Glomerular endothelial cell (primary cell): ENCODE data around the gene CR1L. TPM values are rescaled to one million over a fixed set of nuclear protein-coding genes. Genes with fewer than 3 reads are reported as not detected.
A peak's percentile ranks its signal among the peaks of the same experiment; 100 is the strongest.
"Not testable (repeated sequence)": the region's sequence is repeated elsewhere in the genome, so short reads cannot be mapped to it uniquely, and the experiment has no call there.

Experiments
- DNase-seq: peaks from one replicate; pipeline ENCODE4 v3.0.0-alpha.2; 2011; ENCODE audit warnings: low read depth, low spot score; ENCODE audit errors: extremely low read depth
- total RNA-seq: library from RNA; depleted of rRNA; stranded (reverse); fragments of >200 nt; gene quantifications from 2 replicates; pipeline ENCODE4 v1.2.3, GENCODE V29; 2015

Gene CR1L
- total RNA-seq, 1 donor from 2014 or later = not detected

DNA sequence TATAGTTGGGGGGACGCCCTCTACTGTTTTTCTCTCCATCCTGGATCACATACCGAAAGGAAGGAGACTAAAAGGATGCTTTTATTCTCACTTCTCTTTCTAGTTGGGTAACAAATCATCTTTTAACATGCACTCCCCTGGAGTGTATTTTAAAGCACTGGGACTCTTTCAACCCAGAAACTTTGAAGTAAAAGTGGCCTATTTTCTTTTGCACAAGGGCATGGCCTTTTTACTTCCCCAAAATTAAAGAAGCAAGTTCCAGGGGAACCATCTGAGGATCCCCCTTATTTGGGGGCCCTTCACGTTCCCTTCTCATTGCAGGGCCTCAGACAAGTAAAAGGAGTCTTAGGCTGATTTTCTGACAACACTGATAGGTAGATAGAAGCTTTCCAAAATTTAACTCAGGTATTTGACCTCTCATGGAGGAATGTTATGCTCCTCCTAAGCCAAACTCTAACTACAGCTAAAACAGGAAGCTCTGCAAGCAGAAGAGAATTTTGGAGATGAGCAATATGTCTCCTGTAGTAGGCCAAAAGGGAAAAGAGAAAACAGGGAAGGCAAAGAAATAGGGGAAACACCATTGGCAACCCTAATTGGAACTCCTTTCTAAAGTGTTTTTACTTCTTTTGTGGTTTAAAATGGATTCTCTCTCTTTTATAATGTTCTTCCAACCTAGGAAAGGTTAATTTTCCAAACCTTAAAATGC lies 98.1 kb downstream of the CR1L start:
- DNase-seq = no peak

DNA sequence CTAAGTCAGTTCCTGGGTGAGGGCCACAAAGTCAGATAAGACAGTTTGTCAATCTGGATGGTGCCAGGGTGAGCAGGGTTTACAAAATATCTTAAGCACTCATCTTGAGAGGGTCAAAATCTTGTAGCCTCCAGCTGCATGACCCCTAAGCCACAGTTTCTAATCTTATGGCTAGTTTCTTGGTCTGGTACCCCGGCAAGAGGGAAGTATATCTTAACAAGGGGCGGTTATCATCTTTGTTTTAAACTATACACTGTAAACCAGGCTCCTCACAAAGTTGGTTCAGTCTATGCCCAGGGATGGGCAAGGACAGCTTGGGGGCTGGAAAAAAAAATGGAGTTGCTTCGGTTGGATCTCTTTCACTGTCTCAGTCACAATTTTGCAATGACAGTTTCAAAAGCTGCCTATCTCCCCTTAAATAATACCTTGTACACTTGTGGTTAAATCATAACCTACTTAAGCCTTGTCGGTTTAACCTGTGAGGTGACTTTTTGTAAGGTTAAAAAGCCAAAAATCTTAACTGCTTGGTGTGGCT lies 99.1 kb downstream of the CR1L start:
- DNase-seq = no peak

DNA sequence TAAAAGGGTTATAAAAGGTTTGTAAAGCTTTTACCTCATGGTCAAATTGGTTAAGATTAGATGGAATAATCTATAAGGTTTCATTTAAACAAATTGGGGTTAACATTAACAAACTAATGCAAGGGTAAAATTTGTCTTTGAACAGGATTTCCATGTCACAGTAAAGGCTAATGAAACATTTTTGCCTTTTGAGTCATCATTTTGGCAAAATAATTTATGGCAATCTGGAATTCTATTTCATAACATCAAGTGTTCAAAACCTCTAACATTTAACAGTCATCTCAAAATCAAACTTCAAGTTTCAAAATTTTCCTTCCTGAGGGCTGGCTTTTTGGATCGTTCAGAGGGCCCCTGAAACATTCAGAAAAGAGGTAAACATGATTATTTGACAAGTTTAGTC lies 100.4 kb downstream of the CR1L start:
- DNase-seq = no peak

DNA sequence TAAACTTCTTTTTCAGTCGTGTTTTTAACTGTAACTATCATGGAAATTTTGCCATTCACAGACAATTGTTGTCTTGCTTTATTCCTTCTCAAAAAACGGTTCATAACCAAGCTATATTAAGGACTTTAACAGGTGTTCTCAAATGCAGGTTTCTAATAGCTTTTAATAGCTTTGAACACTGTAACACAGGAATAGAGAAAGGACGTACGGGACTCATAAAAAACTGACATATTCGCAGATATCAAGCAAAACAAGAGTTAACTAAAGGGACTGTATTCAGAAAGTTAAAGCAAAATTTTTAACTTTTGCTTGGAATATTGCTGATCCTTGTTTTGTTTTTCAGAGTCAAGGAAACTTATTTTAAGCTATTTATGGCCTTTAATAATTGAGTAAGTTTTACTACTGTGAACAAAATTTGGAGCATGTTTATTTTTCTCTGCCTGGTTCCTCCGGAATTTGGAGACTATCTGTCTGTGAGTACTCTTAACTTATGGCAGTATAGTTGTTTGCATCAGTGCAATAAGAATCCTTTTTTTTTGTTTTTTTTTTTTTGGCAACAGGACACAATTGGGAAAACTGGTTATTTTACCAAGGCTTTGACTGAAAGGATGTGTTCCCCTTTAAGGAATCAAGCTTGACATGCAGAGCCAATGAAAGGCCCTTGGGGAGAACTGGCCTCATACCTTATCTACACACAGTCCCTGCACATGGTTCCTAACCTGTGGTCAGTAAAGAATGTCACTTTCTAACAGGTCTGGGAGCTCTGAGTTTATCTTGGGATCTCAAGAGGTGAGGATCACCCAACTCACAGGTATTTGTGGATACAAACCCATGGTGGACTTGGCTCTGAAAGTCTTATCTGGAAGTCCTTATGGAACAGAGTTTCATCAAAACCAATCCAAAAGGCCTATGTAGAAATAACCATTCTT lies 101.2 kb downstream of the CR1L start:
- no peak for DNase-seq

DNA sequence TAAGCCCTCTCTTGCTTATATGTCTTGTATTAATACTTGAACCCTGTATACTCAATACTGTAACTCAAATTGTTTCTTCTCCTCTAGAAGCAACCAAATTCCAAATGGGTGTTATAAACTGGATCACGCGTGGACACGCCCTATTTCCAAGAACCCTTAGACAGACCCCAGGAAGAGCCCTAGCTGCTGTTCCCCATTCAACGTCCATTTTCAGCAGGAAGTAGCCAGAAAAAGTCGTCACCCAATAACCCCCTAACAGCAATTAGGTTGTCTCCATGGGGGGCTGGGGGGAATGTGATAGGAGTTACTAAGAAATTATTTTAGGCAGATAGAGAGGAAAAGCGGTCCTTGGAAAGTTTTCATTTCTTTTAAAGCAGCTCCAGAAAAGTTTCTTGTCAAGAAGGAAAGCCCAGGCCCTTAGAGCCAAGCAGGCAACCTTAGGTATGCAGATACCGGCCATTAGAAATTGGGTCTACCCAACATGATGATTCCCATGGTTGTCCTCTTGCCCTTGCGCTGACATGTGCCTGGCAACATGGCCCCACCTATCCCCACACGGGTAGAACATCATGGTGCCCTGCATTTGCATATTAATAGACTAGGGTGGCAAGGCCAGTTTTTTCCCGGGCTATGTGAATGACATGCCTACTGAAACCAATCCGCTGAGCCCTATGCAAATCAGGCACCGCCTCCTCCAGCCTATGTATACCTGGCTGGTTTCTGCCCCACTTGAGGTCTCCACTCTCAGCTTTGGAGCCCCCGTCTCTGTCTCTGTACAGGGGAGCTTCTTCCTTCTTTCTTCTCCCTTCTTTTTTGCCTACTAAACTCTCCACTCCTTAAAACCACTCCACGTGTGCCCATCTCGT lies 102.9 kb downstream of the CR1L start:
- DNase-seq = no peak

DNA sequence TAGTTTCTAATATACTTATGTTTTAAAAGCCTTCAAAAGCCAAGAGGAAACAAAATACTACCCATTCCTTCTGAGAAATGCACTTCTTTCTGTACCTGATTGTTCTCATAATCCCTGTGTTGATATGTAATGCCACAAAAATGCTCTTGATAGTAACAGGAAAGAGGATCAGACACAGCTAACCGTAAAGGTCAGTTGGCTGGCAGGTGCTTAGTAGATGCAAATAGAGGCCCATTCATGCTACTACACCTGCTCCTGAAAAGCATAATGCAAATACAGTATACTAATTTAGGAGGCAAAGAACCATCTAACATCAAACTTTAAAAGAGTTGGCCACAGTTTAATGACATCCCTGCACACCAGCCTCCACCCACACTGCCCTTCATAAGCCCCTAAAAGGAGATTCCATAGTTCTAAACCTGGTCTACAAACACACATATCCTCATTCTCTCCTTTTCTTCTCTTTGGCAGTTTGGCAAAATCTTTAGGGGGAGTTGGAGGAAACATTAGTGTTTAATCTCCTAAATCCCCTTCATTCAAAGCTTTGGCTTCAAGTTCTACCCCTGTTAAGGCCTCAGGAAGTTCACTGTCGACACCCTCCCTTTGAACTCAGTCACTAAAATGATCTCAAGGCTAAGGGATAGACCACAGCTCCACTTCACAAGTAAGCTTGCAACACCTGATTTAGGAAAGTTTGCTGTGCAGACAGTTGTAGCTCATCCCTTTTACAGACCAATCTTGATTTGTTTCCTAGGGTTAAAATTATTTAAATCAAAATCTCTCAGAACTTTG lies 104.0 kb downstream of the CR1L start:
- no peak for DNase-seq

DNA sequence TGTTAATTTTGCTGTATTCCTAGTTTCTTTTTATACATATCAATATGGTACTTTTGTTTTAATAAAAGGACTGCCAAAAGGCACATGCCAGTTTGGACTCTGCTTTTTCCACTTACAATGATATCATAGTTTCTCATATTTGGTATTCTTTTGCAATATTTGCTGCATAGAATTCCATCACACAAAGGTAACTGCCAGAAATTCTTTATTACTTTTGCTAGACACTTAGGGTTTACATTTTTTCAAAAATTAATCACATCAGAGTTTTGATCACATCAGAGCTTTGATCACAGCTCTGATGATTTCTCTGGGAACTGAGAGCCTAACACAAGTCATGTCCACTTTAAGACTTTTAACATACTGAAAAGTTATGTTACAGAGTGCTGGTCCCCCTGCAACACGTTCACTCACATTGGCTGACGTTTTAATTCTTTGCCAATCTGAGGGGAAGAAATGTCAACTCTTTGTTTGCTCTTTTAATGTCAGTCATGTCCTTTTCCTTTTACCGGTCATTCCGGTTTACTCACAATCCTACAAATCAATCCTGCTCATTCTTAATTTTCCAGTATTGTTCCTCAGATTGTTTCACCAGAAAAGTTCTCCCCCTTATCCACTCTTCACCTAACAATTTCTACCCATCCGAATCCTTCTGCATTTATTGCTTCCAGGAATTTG lies 105.8 kb downstream of the CR1L start:
- DNase-seq = no peak

DNA sequence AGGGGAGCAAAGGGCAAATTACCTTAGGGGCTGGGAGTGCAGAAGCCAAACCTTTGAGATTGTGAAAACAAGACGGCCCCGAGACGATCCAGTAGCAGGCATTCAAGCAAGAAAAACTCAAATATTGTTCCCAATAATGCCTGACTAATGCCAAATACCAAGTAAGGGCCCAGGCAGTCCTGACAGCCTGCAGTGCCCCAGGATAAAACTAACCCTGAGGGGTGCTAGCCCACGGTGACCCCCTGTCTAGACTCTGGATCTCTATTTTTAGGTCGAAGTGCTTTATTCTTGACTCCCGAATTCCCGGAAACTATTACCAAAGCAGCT lies 106.5 kb downstream of the CR1L start:
- DNase-seq = not testable (repeated sequence)

DNA sequence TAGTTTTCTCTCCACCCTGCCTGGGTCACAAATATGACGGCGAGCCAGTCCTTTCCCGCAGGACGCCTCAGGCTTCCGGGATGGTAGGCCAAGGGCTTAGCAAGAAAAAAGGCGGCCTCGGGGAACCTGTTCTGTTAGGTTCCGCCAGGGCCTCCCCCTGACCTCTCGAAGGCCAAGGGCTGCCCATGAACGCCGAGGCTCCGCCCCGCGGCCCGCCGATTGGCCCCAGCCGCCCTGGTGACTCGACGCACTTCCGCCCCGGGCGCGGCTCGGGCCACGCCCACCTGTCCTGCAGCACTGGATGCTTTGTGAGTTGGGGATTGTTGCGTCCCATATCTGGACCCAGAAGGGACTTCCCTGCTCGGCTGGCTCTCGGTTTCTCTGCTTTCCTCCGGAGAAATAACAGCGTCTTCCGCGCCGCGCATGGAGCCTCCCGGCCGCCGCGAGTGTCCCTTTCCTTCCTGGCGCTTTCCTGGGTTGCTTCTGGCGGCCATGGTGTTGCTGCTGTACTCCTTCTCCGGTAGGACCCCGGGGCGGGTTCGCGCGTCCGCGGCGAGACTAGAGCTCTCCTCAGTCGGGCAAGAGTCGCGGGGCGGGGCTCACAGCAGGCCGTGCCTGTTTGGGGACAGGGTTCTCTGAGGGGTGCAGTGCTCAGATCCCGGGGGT lies 107.0 kb downstream of the CR1L start, which contains the start of gene CD46:
Gene CD46, plus strand, starts transcription at position 265 of the 666 bp plus-strand sequence. Its CDS starts 159 bp downstream, at position 424.
- DNase-seq = peak; percentile 51

DNA sequence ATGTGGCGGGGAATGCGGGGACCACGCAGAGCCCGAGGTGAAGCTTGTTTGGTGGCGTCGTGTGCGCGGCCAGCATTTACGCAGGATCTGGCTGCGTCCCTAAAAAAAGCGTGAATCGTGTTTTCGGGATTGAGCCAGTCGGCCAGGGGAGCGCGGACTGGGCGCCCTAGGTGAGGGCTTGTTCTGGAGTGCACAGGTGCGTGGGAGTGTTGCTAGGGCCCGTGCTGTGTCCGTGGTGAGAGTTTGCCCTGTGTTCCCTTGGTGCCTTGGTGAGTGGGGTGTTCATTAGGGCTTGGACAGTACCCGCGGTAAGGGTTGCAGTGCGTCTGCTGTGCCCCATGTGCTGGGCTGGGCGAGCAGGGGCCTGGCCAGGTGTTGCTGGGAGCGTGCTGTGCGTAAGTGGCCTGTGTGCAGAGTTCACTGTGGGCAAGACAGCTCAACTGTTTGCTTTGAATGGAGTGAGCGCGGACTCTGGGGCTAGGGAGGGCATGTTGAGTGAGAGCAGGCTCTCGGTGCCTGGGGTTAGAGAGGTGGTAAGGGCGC lies 107.6 kb downstream of the CR1L start:
- no peak for DNase-seq

DNA sequence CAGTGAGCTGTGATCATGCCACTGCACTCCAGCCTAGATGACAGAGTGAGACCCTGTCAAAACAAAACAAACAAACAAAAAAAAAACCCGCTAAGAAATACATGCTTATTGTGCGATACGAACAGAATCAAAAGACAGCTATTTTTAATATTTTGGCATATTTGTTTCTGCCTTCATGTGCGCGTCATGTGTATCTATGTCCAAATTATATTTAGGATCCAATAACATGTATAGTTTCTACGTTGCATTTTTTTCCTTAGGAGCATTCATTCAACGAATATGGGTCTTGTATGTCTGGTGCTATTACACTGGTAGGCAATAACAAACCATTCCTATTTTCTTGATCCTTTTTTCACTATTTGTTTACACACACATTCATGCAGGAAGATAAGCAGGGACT lies 108.7 kb downstream of the CR1L start:
- no peak for DNase-seq

DNA sequence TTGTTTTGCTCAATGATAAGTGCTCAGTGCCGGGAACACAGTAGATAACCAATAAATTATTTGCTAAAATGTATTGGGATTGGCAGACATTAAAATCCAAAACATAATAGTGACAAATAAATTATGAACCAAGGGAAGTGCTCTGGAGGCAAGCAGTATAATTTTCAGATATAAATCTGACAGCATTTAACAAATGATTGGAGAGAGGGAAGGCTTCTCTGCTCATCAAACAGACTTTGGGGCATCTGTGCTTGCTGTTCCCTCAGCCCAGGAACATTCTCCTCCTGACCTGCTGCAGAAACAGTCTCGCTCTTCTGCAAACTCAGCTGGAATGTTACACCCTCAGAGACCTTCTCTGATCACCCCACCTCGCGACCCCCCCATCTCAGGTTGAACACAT lies 109.1 kb downstream of the CR1L start:
- DNase-seq = no peak

DNA sequence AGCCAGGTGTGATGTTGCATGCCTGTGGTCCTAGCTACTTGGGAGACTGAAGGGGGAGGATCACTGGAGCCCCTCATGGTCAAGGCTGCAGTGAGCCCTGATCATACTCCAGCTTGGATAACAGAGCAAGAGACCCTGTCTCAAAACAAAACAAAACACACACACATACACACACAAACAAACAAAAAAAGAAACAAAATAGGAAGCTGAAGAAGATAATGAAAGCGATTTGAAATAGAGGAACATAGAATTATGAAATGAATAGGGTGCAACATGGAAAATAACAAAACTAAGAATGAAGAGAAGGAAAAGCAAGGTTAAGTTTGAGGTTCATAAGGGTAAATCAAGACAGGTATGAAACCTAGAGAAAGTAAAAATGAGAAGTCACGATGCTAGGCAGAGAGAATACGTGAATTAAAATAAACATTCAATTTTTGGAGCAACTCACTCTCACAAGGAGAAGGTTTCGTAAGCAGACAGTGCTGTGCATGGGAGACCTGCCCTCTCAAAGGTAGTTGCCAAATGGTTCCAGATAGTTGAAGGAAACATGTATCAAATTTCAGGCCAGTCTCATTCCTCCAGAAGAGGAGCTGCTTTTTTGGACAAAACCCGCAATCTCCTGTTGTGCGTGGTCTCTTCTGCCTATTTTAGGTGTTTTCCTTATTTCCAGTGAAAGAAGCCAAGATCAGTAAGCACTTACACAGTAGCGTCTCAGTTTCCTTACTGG lies 110.2 kb downstream of the CR1L start:
- no peak for DNase-seq

DNA sequence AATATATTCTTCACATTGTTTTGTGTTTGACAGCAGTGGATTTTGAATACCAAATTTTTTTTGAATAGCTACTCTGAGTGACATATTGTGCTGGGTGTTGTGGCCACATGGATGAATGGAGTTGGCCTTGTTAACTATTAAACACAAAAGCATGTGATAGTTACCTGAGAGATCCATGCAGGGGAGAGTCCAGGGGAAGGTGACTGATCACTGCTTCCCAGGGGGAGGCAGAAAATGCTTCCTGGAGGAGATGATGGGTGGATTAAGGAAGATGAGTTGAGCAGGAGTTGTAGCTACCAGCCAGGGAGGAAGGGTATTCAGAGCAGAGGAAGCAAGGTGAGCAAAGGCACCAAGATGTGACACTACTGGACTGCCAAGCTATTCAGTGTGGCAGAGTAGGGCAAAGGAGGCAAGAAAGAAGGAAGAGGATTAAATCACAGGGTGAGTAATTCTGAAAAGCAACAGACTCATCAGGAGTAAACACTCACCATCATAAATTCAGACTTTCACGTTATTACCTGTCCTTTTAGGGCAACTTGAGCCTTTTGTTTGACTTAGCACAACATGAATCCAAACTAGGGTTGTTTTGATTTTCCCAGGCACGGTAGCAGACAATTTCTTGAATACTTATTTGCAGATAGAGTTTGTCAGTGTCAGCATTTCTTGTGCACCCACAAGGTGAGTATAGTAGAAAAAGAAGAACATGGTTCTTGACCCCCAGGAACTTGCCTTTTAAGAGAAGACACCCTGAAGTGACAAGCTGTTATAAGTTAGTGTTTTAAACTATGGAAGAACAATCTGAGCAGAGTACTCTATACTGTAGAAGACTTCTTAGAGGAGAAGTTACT lies 111.1 kb downstream of the CR1L start:
- no peak for DNase-seq

DNA sequence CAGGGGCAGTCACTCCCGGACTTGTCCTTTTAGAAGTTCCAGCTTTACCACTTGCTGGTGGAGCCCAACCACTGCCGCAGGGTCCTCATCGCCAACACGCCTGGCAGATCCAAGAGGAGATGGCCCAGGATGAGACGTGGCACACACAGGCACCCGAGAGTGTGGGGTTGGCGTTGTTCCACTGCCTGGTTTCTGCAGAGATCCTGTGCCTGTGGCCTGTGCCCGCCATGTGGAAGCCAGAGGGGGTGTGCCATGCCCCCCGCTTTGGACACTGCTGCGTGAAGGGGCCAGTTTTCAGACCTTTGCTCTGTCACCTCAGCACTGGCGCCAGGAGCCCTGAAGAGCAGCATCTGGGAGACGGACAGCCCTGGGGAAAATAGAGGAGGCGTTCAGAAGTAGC lies 117.7 kb downstream of the CR1L start:
- no peak for DNase-seq

DNA sequence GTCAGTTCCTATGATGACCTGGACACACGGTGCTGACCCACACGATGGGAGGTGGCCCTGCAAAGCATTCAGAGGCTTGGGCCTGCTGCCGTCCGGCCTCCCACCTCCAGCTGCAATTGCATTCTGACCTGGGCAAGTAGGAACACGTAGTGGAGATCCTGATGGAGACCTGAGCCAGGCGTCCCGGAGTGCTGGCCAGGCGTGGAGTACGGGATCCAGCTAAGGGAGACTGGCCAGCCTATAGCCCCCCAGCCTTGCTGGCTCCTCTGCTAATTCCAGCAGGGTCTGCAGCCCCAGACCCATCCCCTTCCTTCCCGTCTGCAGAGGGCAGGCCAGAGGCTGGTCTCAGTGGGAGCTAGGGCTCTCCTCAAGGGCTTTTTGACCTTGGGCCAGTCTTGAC lies 118.2 kb downstream of the CR1L start:
- DNase-seq = no peak

DNA sequence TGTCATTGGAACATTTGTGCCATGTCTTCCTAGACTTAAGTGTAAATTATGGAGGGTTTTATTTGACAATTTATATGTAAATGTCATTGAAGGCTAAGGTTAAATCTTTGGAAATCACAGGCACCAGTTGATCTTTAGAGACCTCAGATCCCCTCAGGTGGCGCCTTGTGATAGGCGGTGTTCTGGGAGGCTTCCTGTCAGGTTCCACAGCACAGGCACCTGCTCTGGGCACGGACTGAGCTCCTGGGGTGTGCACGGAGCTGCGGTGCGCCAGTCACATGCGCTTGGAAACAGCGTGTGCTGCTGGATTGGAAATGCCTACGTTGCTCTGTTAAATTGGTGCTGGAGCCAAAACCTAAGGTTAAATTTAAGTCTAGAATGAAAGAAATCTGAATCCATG lies 119.0 kb downstream of the CR1L start:
- DNase-seq = no peak
